ENCODE data around the gene CBX6. TPM values are rescaled to one million over a fixed set of nuclear protein-coding genes. Genes with fewer than 3 reads are reported as not detected.
A peak's percentile ranks its signal among the peaks of the same experiment; 100 is the strongest.

The CBX6 gene
- total and polyA plus RNA-seq, 10 of the 15 experiments (the other 5 are each of a cell fraction or from before 2014, with no cell fraction given) = 3.6 to 142 (median 37.4) TPM

- TF ChIP-seq IKZF2 (IDR thresholded peaks at IDR 0.05) (peak in 1 of 2 experiments; percentile 21; a peak in 1 of 4 replicates), ZNF592 (IDR thresholded peaks at IDR 0.05) (no peak), RUNX3 (IDR thresholded peaks at IDR 0.05; ENCODE audit: low read length) (peak; percentile 80), ZNF274 (IDR thresholded peaks at IDR 0.05; ENCODE audit: insufficient read depth, insufficient read length) (no peak), CEBPB (IDR thresholded peaks at IDR 0.05; ENCODE audit: borderline replicate concordance in 1 of 2, low read depth in 2 of 2, low read length in 2 of 2) (no peak)
These were observed 28.7 kb upstream of the CBX6 start (continued) for GRCh38 chr22:38900677-38901076.

GRCh38 chr22:38891256-38891655, 19.2 kb upstream of the CBX6 start:
- Histone ChIP-seq H4K20me1 (ENCODE audit: control insufficient read depth, insufficient read depth) (no peaks in the 10 kb centered on the region), H3K9me3 (replicated peaks; ENCODE audit: control insufficient read depth, insufficient read depth, low read length) (no peaks in the 10 kb centered on the region), H3K4me2 (ENCODE audit: control insufficient read depth, insufficient read depth) (no peak overlapping the region), H3K4me1 (ENCODE audit: control insufficient read depth, insufficient read depth, low read length) (no peaks in the 10 kb centered on the region; the same call in 1 of the 2 replicates), H3K27ac (ENCODE audit: control insufficient read depth, insufficient read depth) (no peak overlapping the region), H3K9ac (ENCODE audit: control insufficient read depth, insufficient read depth, low read length) (no peak overlapping the region), H3K27me3 (replicated peaks in 1 of 2; ENCODE audit: control insufficient read depth in 2 of 2, insufficient read depth in 2 of 2, low read length in 1 of 2) (peaks cover 0 to 2% of the 10 kb centered on the region in 2 experiments; a peak in 1 of 4 replicates), H3K79me2 (ENCODE audit: control insufficient read depth, insufficient read depth, low read length) (no peaks in the 10 kb centered on the region), H3K36me3 (ENCODE audit: control insufficient read depth in 2 of 2, insufficient read depth in 2 of 2, low read length in 1 of 2) (no peaks in the 10 kb centered on the region), H2AFZ (ENCODE audit: control insufficient read depth, low read depth, low read length) (no peak overlapping the region), H3K4me3 (no peak overlapping the region)
- DNase-seq (ENCODE audit: low read depth, low spot score) = no peak
- no peak for ATAC-seq
- in situ Hi-C loops (cut with MboI) = no loop called here
- POLR2A ChIA-PET = no interaction called here
- no peak for FAIRE-seq
- RAD21 ChIA-PET (ENCODE audit: unreplicated experiment) = no interaction called here
- intact Hi-C loops (cut with micrococcal nuclease; ENCODE audit: unreplicated experiment) = no loop called here
- no TSS peak for BruUV-seq (replicated peaks)
- no peak for TF ChIP-seq TCF12 (IDR thresholded peaks at IDR 0.05; ENCODE audit: low read depth, low read length)
- no peak for TF ChIP-seq ZSCAN29 (IDR thresholded peaks at IDR 0.05)
- TF ChIP-seq BACH1 (IDR thresholded peaks at IDR 0.05; ENCODE audit: borderline replicate concordance) = no peak
- TF ChIP-seq TARDBP (IDR thresholded peaks at IDR 0.05; ENCODE audit: borderline replicate concordance) = no peak
- no peak for TF ChIP-seq E2F4 (IDR thresholded peaks at IDR 0.05; ENCODE audit: low read depth, low read length)
- SMC1A ChIA-PET (ENCODE audit: uncharacterized antibody, unreplicated experiment) = no interaction called here
- CTCF ChIA-PET = interaction anchor here (0.5 to 1.5 kb wide), 2 partner anchors 21 to 81 kb away, joined by 3 read pairs; no protein-coding TSS in a partner anchor
- 23% methylated on average over 9 of the region's 9 CpGs for WGBS (ENCODE audit: insufficient coverage, insufficient replicate concordance, low lambda C conversion rate, missing lambda C conversion rate)
